B cell (primary cell): ENCODE measurements around the gene TBX2.

Experiments
- CTCF ChIP-seq: fragments of 200-600 bp; IDR thresholded peaks from one replicate; pipeline ENCODE4 v1.8.0; 2022; ENCODE audit warnings: antibody characterized with exemption, mild to moderate bottlenecking
- EZH2 ChIP-seq: IDR thresholded peaks from 2 replicates; pipeline ENCODE4 v1.6.1; 2012; ENCODE audit warnings: borderline replicate concordance, low read depth, mild to moderate bottlenecking, moderate library complexity, low read length; ENCODE audit not compliant: insufficient read depth, poor library complexity, severe bottlenecking

- TF ChIP-seq CTCF: no peak
- TF ChIP-seq EZH2: no peak
These were observed 32.8 kb upstream of the TBX2 start for GRCh38 chr17:61366715-61367413.
